Stimulated activated naive B cell treated with anti-CD40 and anti-IgM and Interleukin-4, amounts not matched to agents 10 μg/mL and 1 μg/mL and 100 μg/mL, for 72 hours (primary cell): ENCODE results near the gene LYVE1.
A peak's percentile ranks its signal among the peaks of the same experiment; 100 is the strongest.

ENCODE experiments used
- ATAC-seq, 2 donors: fragments of 150-1000 bp; cut with Tn5 transposase; replicated peaks; 2 replicates each; pipeline ENCODE4 v1.10.0; 2021; ENCODE audit warnings: moderate library complexity in 1 of 2
- DNase-seq: peaks from one replicate; pipeline ENCODE4 v3.0.0; 2021
- H3K27ac Mint-ChIP-seq: one replicate; pipeline ENCODE4 v1.8.0; 2022; ENCODE audit warnings: mild to moderate bottlenecking, mixed read lengths
- H3K27me3 Mint-ChIP-seq, 2 donors: one replicate each; pipeline ENCODE4 v1.8.0; 2022; ENCODE audit warnings: mixed read lengths in 2 of 2
- H3K36me3 Mint-ChIP-seq, 2 donors: one replicate each; pipeline ENCODE4 v1.8.0; 2022; ENCODE audit warnings: mixed read lengths in 2 of 2, mild to moderate bottlenecking in 1 of 2
- H3K4me1 Mint-ChIP-seq, 2 donors: one replicate each; pipeline ENCODE4 v1.8.0; 2022; ENCODE audit warnings: mixed read lengths in 2 of 2, mild to moderate bottlenecking in 1 of 2
- H3K4me3 Mint-ChIP-seq, 2 donors: one replicate each; pipeline ENCODE4 v1.8.0; 2022; ENCODE audit warnings: mild to moderate bottlenecking in 2 of 2, mixed read lengths in 2 of 2, moderate library complexity in 1 of 2
- H3K9me3 Mint-ChIP-seq, 2 donors: one replicate each; pipeline ENCODE4 v1.8.0; 2022; ENCODE audit warnings: mixed read lengths in 2 of 2, mild to moderate bottlenecking in 1 of 2

LYVE1 gene

GRCh38 chr11:10561043-10561818 lies 7.2 kb downstream of the LYVE1 start:
- H3K36me3 Mint-ChIP-seq: no peaks in the 10 kb centered on the region
- no peak overlapping the region for H3K27ac Mint-ChIP-seq
- DNase-seq (no peak), ATAC-seq (peak; percentile 46 to 56)
- peaks cover 22 to 61% of the 10 kb centered on the region in 2 donors for H3K4me1 Mint-ChIP-seq
- H3K9me3 Mint-ChIP-seq: no peaks in the 10 kb centered on the region
- no peak overlapping the region for H3K4me3 Mint-ChIP-seq
- H3K27me3 Mint-ChIP-seq: no peaks in the 10 kb centered on the region

GRCh38 chr11:10558288-10558687 lies 10.2 kb downstream of the LYVE1 start:
- H3K9me3 Mint-ChIP-seq: no peaks in the 10 kb centered on the region
- no peak overlapping the region for H3K27ac Mint-ChIP-seq
- no peak for ATAC-seq
- H3K4me1 Mint-ChIP-seq: peaks cover 12 to 38% of the 10 kb centered on the region in 2 donors
- no peaks in the 10 kb centered on the region for H3K36me3 Mint-ChIP-seq
- no peak overlapping the region for H3K4me3 Mint-ChIP-seq
- DNase-seq: no peak
- H3K27me3 Mint-ChIP-seq: no peaks in the 10 kb centered on the region

GRCh38 chr11:10556590-10556989 lies 11.9 kb downstream of the LYVE1 start:
- ATAC-seq: no peak
- no peak overlapping the region for H3K27ac Mint-ChIP-seq

GRCh38 chr11:10551845-10552352 lies 16.6 kb downstream of the LYVE1 start:
- Mint-ChIP-seq H3K27ac (no peak overlapping the region), H3K4me1 (peaks cover 4 to 18% of the 10 kb centered on the region in 2 donors), H3K27me3 (no peaks in the 10 kb centered on the region), H3K4me3 (no peak overlapping the region), H3K36me3 (peaks cover 4% of the 10 kb centered on the region in 2 donors), H3K9me3 (peaks cover 4% of the 10 kb centered on the region in 2 donors)
- no peak for DNase-seq
- no peak for ATAC-seq

More at GRCh38 chr11:10556590-10556989, 11.9 kb downstream of the LYVE1 start:
- Mint-ChIP-seq H3K4me1 (peaks cover 10 to 27% of the 10 kb centered on the region in 2 donors), H3K27me3 (no peaks in the 10 kb centered on the region), H3K9me3 (peaks cover 3 to 4% of the 10 kb centered on the region in 2 donors), H3K36me3 (peaks cover 1 to 4% of the 10 kb centered on the region in 2 donors), H3K4me3 (no peak overlapping the region)
- DNase-seq: no peak

GRCh38 chr11:10551290-10551592 lies 17.2 kb downstream of the LYVE1 start:
- no peak overlapping the region for H3K4me3 Mint-ChIP-seq
- peaks cover 4% of the 10 kb centered on the region in 2 donors for H3K9me3 Mint-ChIP-seq
- no peak overlapping the region for H3K27ac Mint-ChIP-seq

GRCh38 chr11:10550503-10551289 lies 17.8 kb downstream of the LYVE1 start:
- Mint-ChIP-seq H3K36me3 (peaks cover 4% of the 10 kb centered on the region in 2 donors), H3K4me1 (peaks cover 0 to 15% of the 10 kb centered on the region in 2 donors), H3K4me3 (no peak overlapping the region), H3K27me3 (no peaks in the 10 kb centered on the region), H3K9me3 (peaks cover 4% of the 10 kb centered on the region in 2 donors), H3K27ac (no peak overlapping the region)
- ATAC-seq (no peak), DNase-seq (no peak)

More at GRCh38 chr11:10551290-10551592, 17.2 kb downstream of the LYVE1 start:
- H3K36me3 Mint-ChIP-seq: peaks cover 4% of the 10 kb centered on the region in 2 donors
- ATAC-seq: no peak
- DNase-seq: no peak
- H3K4me1 Mint-ChIP-seq: peaks cover 0 to 12% of the 10 kb centered on the region in 2 donors
- H3K27me3 Mint-ChIP-seq: no peaks in the 10 kb centered on the region

- H3K4me1 Mint-ChIP-seq: peaks cover 3 to 38% of the 10 kb centered on the region in 2 donors
- peak in 1 of 2 donors; percentile 33 for ATAC-seq
- H3K36me3 Mint-ChIP-seq: peaks cover 4 to 6% of the 10 kb centered on the region in 2 donors
- H3K9me3 Mint-ChIP-seq: peaks cover 0 to 4% of the 10 kb centered on the region in 2 donors
- peak overlapping the region; percentile 76 for H3K27ac Mint-ChIP-seq
- no peaks in the 10 kb centered on the region for H3K27me3 Mint-ChIP-seq
- DNase-seq: no peak
- H3K4me3 Mint-ChIP-seq: peak overlapping the region in 1 of 2 donors; percentile 4
Measured at GRCh38 chr11:10544491-10545465, 23.7 kb downstream of the LYVE1 start.

GRCh38 chr11:10543782-10544181 lies 24.7 kb downstream of the LYVE1 start:
- DNase-seq: no peak
- Mint-ChIP-seq H3K27ac (no peak overlapping the region), H3K9me3 (peaks cover 0 to 4% of the 10 kb centered on the region in 2 donors), H3K4me3 (no peak overlapping the region), H3K36me3 (peaks cover 4 to 6% of the 10 kb centered on the region in 2 donors), H3K4me1 (peaks cover 5 to 45% of the 10 kb centered on the region in 2 donors), H3K27me3 (no peaks in the 10 kb centered on the region)
- ATAC-seq: no peak

- Mint-ChIP-seq H3K4me3 (no peak overlapping the region), H3K4me1 (peaks cover 7 to 45% of the 10 kb centered on the region in 2 donors), H3K27me3 (no peaks in the 10 kb centered on the region), H3K9me3 (peaks cover 0 to 4% of the 10 kb centered on the region in 2 donors), H3K27ac (no peak overlapping the region), H3K36me3 (peaks cover 3 to 4% of the 10 kb centered on the region in 2 donors)
- ATAC-seq (no peak), DNase-seq (no peak)
Measured at GRCh38 chr11:10542776-10543175, 25.7 kb downstream of the LYVE1 start.

GRCh38 chr11:10541561-10541930 lies 26.9 kb downstream of the LYVE1 start:
- DNase-seq: no peak
- H3K9me3 Mint-ChIP-seq: peaks cover 0 to 4% of the 10 kb centered on the region in 2 donors
- H3K4me1 Mint-ChIP-seq: peaks cover 12 to 55% of the 10 kb centered on the region in 2 donors
- H3K4me3 Mint-ChIP-seq: peak overlapping the region; percentile 89 to 90
- peaks cover 4% of the 10 kb centered on the region in 2 donors for H3K36me3 Mint-ChIP-seq
- H3K27ac Mint-ChIP-seq: peak overlapping the region; percentile 98
- no peak for ATAC-seq
- H3K27me3 Mint-ChIP-seq: no peaks in the 10 kb centered on the region

GRCh38 chr11:10540915-10541560 lies 27.4 kb downstream of the LYVE1 start, which contains the start of gene RNF141:
RNF141 (minus strand) TSS chr11:10541187; CDS start chr11:10534158, 7,029 bp downstream.
- Mint-ChIP-seq H3K4me1 (peaks cover 15 to 57% of the 10 kb centered on the region in 2 donors), H3K4me3 (peak within 1 kb of the TSS; percentile 89 to 90), H3K27me3 (no peaks in the 10 kb centered on the region), H3K36me3 (peaks cover 4 to 5% of the 10 kb centered on the region in 2 donors), H3K9me3 (peaks cover 0 to 4% of the 10 kb centered on the region in 2 donors), H3K27ac (peak within 1 kb of the TSS; percentile 98)
- ATAC-seq (peak; percentile 95 to 96), DNase-seq (peak; percentile 94)

- Mint-ChIP-seq H3K4me3 (peak overlapping the region; percentile 89 to 90), H3K27ac (peak overlapping the region; percentile 98), H3K9me3 (peaks cover 0 to 4% of the 10 kb centered on the region in 2 donors), H3K36me3 (peaks cover 4 to 5% of the 10 kb centered on the region in 2 donors), H3K27me3 (no peaks in the 10 kb centered on the region), H3K4me1 (peaks cover 17 to 57% of the 10 kb centered on the region in 2 donors)
- DNase-seq (no peak), ATAC-seq (peak; percentile 30 to 35)
Measured at GRCh38 chr11:10540546-10540914, 27.9 kb downstream of the LYVE1 start.

- Mint-ChIP-seq H3K9me3 (peaks cover 0 to 3% of the 10 kb centered on the region in 2 donors), H3K4me1 (peaks cover 17 to 53% of the 10 kb centered on the region in 2 donors), H3K27ac (peak overlapping the region; percentile 98)
Measured at GRCh38 chr11:10539339-10539738, 29.1 kb downstream of the LYVE1 start.

More at GRCh38 chr11:10539339-10539738, 29.1 kb downstream of the LYVE1 start:
- Mint-ChIP-seq H3K4me3 (peak overlapping the region; percentile 89 to 90), H3K36me3 (peaks cover 3 to 5% of the 10 kb centered on the region in 2 donors), H3K27me3 (no peaks in the 10 kb centered on the region)
- no peak for ATAC-seq
- DNase-seq: no peak
